B cell (primary cell): Measurements from ENCODE around the gene TMED5. TPM values are rescaled to one million over a fixed set of nuclear protein-coding genes. Genes with fewer than 3 reads are reported as not detected.

Experiments
- ATAC-seq: fragments of 200-7000 bp; cut with Tn5 transposase; one replicate; pipeline ENCODE4 v1.10.0; 2021; ENCODE audit warnings: low read depth, mild to moderate bottlenecking, moderate number of reproducible peaks, moderate library complexity
- CTCF ChIA-PET: fragments of 350-600 bp; sonication (Branson Sonifier 250); formaldehyde crosslinking; loops from one replicate; lab custom pipeline; 2021; ENCODE audit warnings: antibody characterized with exemption, inconsistent platforms; lab: Charles Lee
- POLR2A ChIA-PET: fragments of 350-600 bp; sonication (Branson Sonifier 250); formaldehyde crosslinking; loops from one replicate; lab custom pipeline; 2021; ENCODE audit warnings: antibody characterized with exemption; lab: Charles Lee
- DNase-seq: peaks from one replicate; pipeline ENCODE4 v3.0.0; 2013
- H2AFZ ChIP-seq: 2 replicates; pipeline ENCODE4 v1.6.1; 2012; ENCODE audit warnings: mild to moderate bottlenecking, low read depth, low read length; ENCODE audit not compliant: insufficient read depth, poor library complexity, severe bottlenecking
- H3K27ac ChIP-seq, 2 donors: 1 replicate in 1 of 2; 2 replicates in 1 of 2; pipeline ENCODE4 v1.5.1; 2012 to 2013; ENCODE audit warnings: low read length in 2 of 2, mild to moderate bottlenecking in 2 of 2, moderate library complexity in 1 of 2
- H3K27me3 ChIP-seq, 4 experiments: fragments of 200-600 bp in 1 of 4; sonication (generic) in 1 of 4; replicated peaks in 1 of 4; 1 replicate in 2 of 4; 2 replicates in 2 of 4; pipeline versions ENCODE4 v1.6.1 to v1.7.0; 2013 to 2016; ENCODE audit warnings: low read length in 3 of 4, mild to moderate bottlenecking in 2 of 4, mixed read lengths in 1 of 4, moderate library complexity in 1 of 4; ENCODE audit not compliant: insufficient read depth in 4 of 4, control insufficient read depth in 3 of 4; ENCODE audit errors: control extremely low read depth in 1 of 4
- H3K36me3 ChIP-seq, 2 experiments: replicated peaks in 1 of 2; 1 replicate in 1 of 2; 2 replicates in 1 of 2; pipeline versions ENCODE4 v1.6.1 to v1.7.1; 2013; ENCODE audit warnings: low read length in 1 of 2; ENCODE audit not compliant: insufficient read depth in 2 of 2, control insufficient read depth in 1 of 2; ENCODE audit errors: control extremely low read depth in 1 of 2, extremely low read depth in 1 of 2
- H3K4me1 ChIP-seq, 2 donors: fragments of 200-600 bp in 1 of 2; sonication (generic) in 1 of 2; 1 replicate in 1 of 2; 2 replicates in 1 of 2; pipeline versions ENCODE4 v1.5.1 to v1.6.1; 2013 to 2017; ENCODE audit warnings: low read length in 2 of 2; ENCODE audit not compliant: control insufficient read depth in 2 of 2, insufficient read depth in 2 of 2
- H3K4me2 ChIP-seq: replicated peaks from 2 replicates; pipeline ENCODE3; 2012; ENCODE audit warnings: mild to moderate bottlenecking, low read depth, low read length; ENCODE audit not compliant: poor library complexity, severe bottlenecking
- H3K4me3 ChIP-seq, 5 experiments: fragments of 200-600 bp in 1 of 5; sonication (generic) in 1 of 5; 1 replicate in 3 of 5; 2 replicates in 2 of 5; pipeline versions ENCODE4 v1.5.1 to v1.7.0; 2011 to 2016; ENCODE audit warnings: low read length in 4 of 5, mild to moderate bottlenecking in 4 of 5, low read depth in 2 of 5, control low read depth in 1 of 5, moderate library complexity in 1 of 5; ENCODE audit not compliant: insufficient read depth in 1 of 5; ENCODE audit errors: control extremely low read depth in 1 of 5, extremely low read depth in 1 of 5
- H3K79me2 ChIP-seq: fragments of 200-600 bp; sonication (generic); one replicate; pipeline ENCODE4 v1.6.0; 2016; ENCODE audit warnings: low read length; ENCODE audit not compliant: control insufficient read depth, insufficient read depth
- H3K9ac ChIP-seq: fragments of 200-600 bp; sonication (generic); 2 replicates; pipeline ENCODE4 v1.6.1; 2017; ENCODE audit warnings: mild to moderate bottlenecking, low read length, moderate library complexity
- H3K9me3 ChIP-seq, 3 donors: one replicate each; pipeline versions ENCODE4 v1.6.1 to v1.7.1; 2013; ENCODE audit warnings: low read length in 2 of 3; ENCODE audit not compliant: control insufficient read depth in 2 of 3, insufficient read depth in 1 of 3; ENCODE audit errors: control extremely low read depth in 1 of 3
- H4K20me1 ChIP-seq: 2 replicates; pipeline ENCODE4 v1.6.0; 2012; ENCODE audit warnings: mild to moderate bottlenecking, low read length; ENCODE audit not compliant: insufficient read depth, control insufficient read depth, poor library complexity, severe bottlenecking
- H3K27ac Mint-ChIP-seq: one replicate; pipeline ENCODE4 v1.8.0; 2021; ENCODE audit warnings: mixed read lengths
- H3K27me3 Mint-ChIP-seq: one replicate; pipeline ENCODE4 v1.8.0; 2021; ENCODE audit warnings: mixed read lengths
- H3K4me1 Mint-ChIP-seq: one replicate; pipeline ENCODE4 v1.8.0; 2021; ENCODE audit warnings: mixed read lengths
- H3K4me3 Mint-ChIP-seq: one replicate; pipeline ENCODE4 v1.8.0; 2021; ENCODE audit warnings: mixed read lengths
- H3K9me3 Mint-ChIP-seq: one replicate; pipeline ENCODE4 v1.8.0; 2022; ENCODE audit warnings: mixed read lengths; ENCODE audit not compliant: insufficient read depth
- CTCF ChIP-seq: fragments of 200-600 bp; IDR thresholded peaks from one replicate; pipeline ENCODE4 v1.8.0; 2022; ENCODE audit warnings: antibody characterized with exemption, mild to moderate bottlenecking
- EZH2 ChIP-seq: IDR thresholded peaks from 2 replicates; pipeline ENCODE4 v1.6.1; 2012; ENCODE audit warnings: borderline replicate concordance, low read depth, mild to moderate bottlenecking, moderate library complexity, low read length; ENCODE audit not compliant: insufficient read depth, poor library complexity, severe bottlenecking
- WGBS: methylation state at CpG from one replicate; pipeline ENCODE4 v1.1.5; 2013; ENCODE audit warnings: missing lambda C conversion rate; ENCODE audit not compliant: insufficient coverage; 5-methylcytosine and 5-hydroxymethylcytosine counted together
- intact Hi-C: fragments of 100-400 bp; cut with micrococcal nuclease; formaldehyde crosslinking; loops from one replicate; pipeline ENCODE4 v1.10.0; 2022
- polyA plus RNA-seq: library from polyadenylated mRNA; depleted of rRNA; stranded (reverse); fragments of >200 nt; gene quantifications from 2 replicates; pipeline ENCODE4 v1.2.3, GENCODE V29; 2012
- total RNA-seq, 2 donors: library from RNA; stranded (reverse); fragments of 120-200 nt in 1 of 2; gene quantifications; 1 replicate in 1 of 2; 2 replicates in 1 of 2; pipeline versions ENCODE4 v1.2.3 to v1.2.4, GENCODE V29; 2013 to 2022

TMED5 gene
- total and polyA plus RNA-seq, 2 donors (not counting 1 experiment from before 2014, with no cell fraction given): 23.7 to 46.1 TPM

- Mint-ChIP-seq H3K4me3 (no peak overlapping the region), H3K27ac (no peak overlapping the region), H3K4me1 (no peaks in the 10 kb centered on the region), H3K9me3 (no peaks in the 10 kb centered on the region), H3K27me3 (no peaks in the 10 kb centered on the region)
- H3K27me3 ChIP-seq: no peaks in the 10 kb centered on the region
- DNase-seq: no peak
- ATAC-seq: no peak
- intact Hi-C loops: no loop called here
- no peak overlapping the region for H3K4me2 ChIP-seq
- no peaks in the 10 kb centered on the region for H4K20me1 ChIP-seq
- ChIA-PET CTCF (no interaction called here), POLR2A (interaction anchor here (0.7 kb wide), 1 partner anchor 159 kb away, joined by 7 read pairs; no protein-coding TSS in a partner anchor)
- H3K27ac ChIP-seq: no peak overlapping the region
- no peak overlapping the region for H3K9ac ChIP-seq
- no CpG with 5 or more reads among the region's 1 CpG for WGBS
- H3K36me3 ChIP-seq: peaks cover 21 to 43% of the 10 kb centered on the region in 2 experiments
- no peak overlapping the region for H3K4me3 ChIP-seq
- TF ChIP-seq CTCF (no peak), EZH2 (no peak)
- no peaks in the 10 kb centered on the region for H3K9me3 ChIP-seq
- H3K79me2 ChIP-seq: no peaks in the 10 kb centered on the region
- no peaks in the 10 kb centered on the region for H3K4me1 ChIP-seq
- H2AFZ ChIP-seq: no peak overlapping the region
These were observed 40.1 kb downstream of the TMED5 start for GRCh38 chr1:93140106-93140505.

GRCh38 chr1:93137604-93138292, 42.5 kb downstream of the TMED5 start:
- H3K9me3 Mint-ChIP-seq: no peaks in the 10 kb centered on the region
- Histone ChIP-seq H3K9me3 (no peaks in the 10 kb centered on the region), H2AFZ (no peak overlapping the region), H3K9ac (no peak overlapping the region), H3K79me2 (no peaks in the 10 kb centered on the region), H3K4me1 (no peaks in the 10 kb centered on the region), H3K4me2 (no peak overlapping the region), H3K36me3 (peaks cover 25 to 58% of the 10 kb centered on the region in 2 experiments), H4K20me1 (no peaks in the 10 kb centered on the region), H3K4me3 (no peak overlapping the region), H3K27me3 (no peaks in the 10 kb centered on the region), H3K27ac (no peak overlapping the region)
- ChIA-PET POLR2A (no interaction called here), CTCF (no interaction called here)
- ATAC-seq (no peak), DNase-seq (no peak)
- TF ChIP-seq EZH2 (no peak), CTCF (no peak)
- H3K27me3 Mint-ChIP-seq: no peaks in the 10 kb centered on the region
- intact Hi-C loops: no loop called here
- no peaks in the 10 kb centered on the region for H3K4me1 Mint-ChIP-seq
- WGBS: no CpG with 5 or more reads among the region's 3 CpGs
- no peak overlapping the region for H3K27ac Mint-ChIP-seq
- no peak overlapping the region for H3K4me3 Mint-ChIP-seq
